ENCODE results near the gene PDPN. TPM values are rescaled to one million over a fixed set of nuclear protein-coding genes. Genes with fewer than 3 reads are reported as not detected.

Gene PDPN
- total and polyA plus RNA-seq, 2 experiments from 2014 or later = 1.1 to 1.8 TPM

GRCh38 chr1:13586001-13586400 lies 2.4 kb downstream of the PDPN start:
- WGBS, 2 experiments (ENCODE audit: low coverage in 1 of 2, low lambda C conversion rate in 2 of 2, missing lambda C conversion rate in 2 of 2) = 48 to 54% methylated on average over 7 of the region's 7 CpGs

DNA sequence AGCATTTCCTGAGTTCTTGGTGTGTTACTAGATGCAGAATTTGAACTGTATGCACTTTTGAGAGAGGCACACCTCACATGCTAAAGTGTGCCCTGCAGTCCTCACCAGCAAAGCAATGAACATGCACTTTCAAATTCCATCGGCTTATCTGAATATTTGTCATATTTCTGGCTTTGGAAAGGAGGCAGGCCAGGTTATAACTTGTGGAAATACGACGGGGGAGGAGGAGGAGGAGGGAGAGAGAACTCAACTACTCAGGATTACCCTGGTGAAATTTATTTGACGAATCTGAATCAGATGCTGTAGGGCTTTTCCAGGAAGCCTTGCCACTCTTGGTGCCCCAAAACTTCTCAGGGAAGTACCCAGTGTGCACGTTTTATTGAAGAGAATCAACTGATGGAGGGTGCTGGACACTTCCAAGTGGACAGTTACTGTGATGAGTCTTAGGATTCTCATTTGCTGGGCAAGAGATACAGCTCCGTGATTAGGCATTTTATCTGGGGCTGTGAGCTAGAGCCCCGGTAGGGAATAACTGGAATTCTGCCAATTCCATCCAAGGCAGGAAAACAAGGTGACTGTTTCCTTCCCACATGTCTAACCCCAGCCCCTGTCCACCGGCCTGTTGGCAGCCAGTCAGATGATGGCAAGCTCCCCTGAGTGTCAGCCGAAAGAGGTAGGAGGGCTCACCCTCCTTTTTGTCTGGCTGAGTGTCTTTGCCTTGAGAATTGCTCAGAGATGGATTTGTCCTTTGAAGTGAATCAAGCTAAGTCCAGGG lies 3.8 kb downstream of the PDPN start:
- Histone ChIP-seq H3K4me1 (ENCODE audit: insufficient read depth) (0 out of 2 replicates have a peak, but pooled peaks cover 7% of the 10 kb centered on the region), H2AFZ (no peak overlapping the region), H3F3A (ENCODE audit: insufficient read depth) (no peaks in the 10 kb centered on the region; the same call in 1 of the 2 replicates), H3K9me3 (ENCODE audit: low read depth) (no peaks in the 10 kb centered on the region), H3K9ac (no peak overlapping the region), H3K27ac (no peak overlapping the region), H3K27me3 (replicated peaks; ENCODE audit: insufficient read depth) (no peaks in the 10 kb centered on the region), H3K79me2 (ENCODE audit: insufficient read depth) (no peaks in the 10 kb centered on the region), H3K36me3 (ENCODE audit: low read depth) (no peaks in the 10 kb centered on the region), H4K20me1 (ENCODE audit: insufficient read depth) (no peaks in the 10 kb centered on the region), H3K4me3 (no peak overlapping the region), H3K4me2 (ENCODE audit: unreplicated experiment) (no peak overlapping the region), H3K9me2 (ENCODE audit: insufficient read depth) (no peaks in the 10 kb centered on the region)
- TF ChIP-seq EZH2 (IDR thresholded peaks at IDR 0.05; ENCODE audit: insufficient read depth, poor library complexity, severe bottlenecking) = no peak
- TF ChIP-seq EZH2phosphoT487 (IDR thresholded peaks at IDR 0.05; ENCODE audit: insufficient read depth, low read depth) = no peak
- in situ Hi-C loops (cut with MboI) = no loop called here
- DNase-seq = no peak
- WGBS, 2 experiments (ENCODE audit: low coverage in 1 of 2, low lambda C conversion rate in 2 of 2, missing lambda C conversion rate in 2 of 2) = 45 to 49% methylated on average over 9 of the region's 9 CpGs

More at GRCh38 chr1:13586001-13586400, 2.4 kb downstream of the PDPN start:
- no peak overlapping the region for H3K4me3 ChIP-seq
- TF ChIP-seq EZH2 (IDR thresholded peaks at IDR 0.05; ENCODE audit: insufficient read depth, poor library complexity, severe bottlenecking) (no peak), EZH2phosphoT487 (IDR thresholded peaks at IDR 0.05; ENCODE audit: insufficient read depth, low read depth) (no peak)
- no peak overlapping the region for H3K9ac ChIP-seq
- no peaks in the 10 kb centered on the region for H3K79me2 ChIP-seq (ENCODE audit: insufficient read depth)
- in situ Hi-C loops (cut with MboI) = no loop called here
- no peak for DNase-seq
- no peaks in the 10 kb centered on the region for H3F3A ChIP-seq (ENCODE audit: insufficient read depth)
- no peaks in the 10 kb centered on the region for H3K9me3 ChIP-seq (ENCODE audit: low read depth)
- no peaks in the 10 kb centered on the region for H3K9me2 ChIP-seq (ENCODE audit: insufficient read depth)
- no peaks in the 10 kb centered on the region for H3K36me3 ChIP-seq (ENCODE audit: low read depth)
- 0 out of 2 replicates have a peak, but pooled peaks cover 7% of the 10 kb centered on the region for H3K4me1 ChIP-seq (ENCODE audit: insufficient read depth)
- no peaks in the 10 kb centered on the region for H4K20me1 ChIP-seq (ENCODE audit: insufficient read depth)
- H2AFZ ChIP-seq = no peak overlapping the region
- H3K27ac ChIP-seq = no peak overlapping the region
- no peaks in the 10 kb centered on the region for H3K27me3 ChIP-seq (replicated peaks; ENCODE audit: insufficient read depth)
- H3K4me2 ChIP-seq (ENCODE audit: unreplicated experiment) = no peak overlapping the region

GRCh38 chr1:13588946-13589796 lies 5.5 kb downstream of the PDPN start:
- Histone ChIP-seq H3K4me1 (ENCODE audit: insufficient read depth) (peaks cover 20% of the 10 kb centered on the region), H3K4me2 (ENCODE audit: unreplicated experiment) (no peak overlapping the region), H3K9ac (no peak overlapping the region), H3K27me3 (replicated peaks; ENCODE audit: insufficient read depth) (no peaks in the 10 kb centered on the region), H3K9me3 (ENCODE audit: low read depth) (no peaks in the 10 kb centered on the region), H3F3A (ENCODE audit: insufficient read depth) (peaks cover 17% of the 10 kb centered on the region), H3K79me2 (ENCODE audit: insufficient read depth) (no peaks in the 10 kb centered on the region), H4K20me1 (ENCODE audit: insufficient read depth) (no peaks in the 10 kb centered on the region), H3K9me2 (ENCODE audit: insufficient read depth) (no peaks in the 10 kb centered on the region), H3K27ac (no peak overlapping the region), H3K4me3 (no peak overlapping the region), H3K36me3 (ENCODE audit: low read depth) (no peaks in the 10 kb centered on the region), H2AFZ (no peak overlapping the region)
- TF ChIP-seq EZH2phosphoT487 (IDR thresholded peaks at IDR 0.05; ENCODE audit: insufficient read depth, low read depth) = no peak
- no peak for DNase-seq
- in situ Hi-C loops (cut with MboI) = no loop called here
- 86 to 87% methylated on average over 11 of the region's 11 CpGs for WGBS, 2 experiments (ENCODE audit: low coverage in 1 of 2, low lambda C conversion rate in 2 of 2, missing lambda C conversion rate in 2 of 2)

DNA sequence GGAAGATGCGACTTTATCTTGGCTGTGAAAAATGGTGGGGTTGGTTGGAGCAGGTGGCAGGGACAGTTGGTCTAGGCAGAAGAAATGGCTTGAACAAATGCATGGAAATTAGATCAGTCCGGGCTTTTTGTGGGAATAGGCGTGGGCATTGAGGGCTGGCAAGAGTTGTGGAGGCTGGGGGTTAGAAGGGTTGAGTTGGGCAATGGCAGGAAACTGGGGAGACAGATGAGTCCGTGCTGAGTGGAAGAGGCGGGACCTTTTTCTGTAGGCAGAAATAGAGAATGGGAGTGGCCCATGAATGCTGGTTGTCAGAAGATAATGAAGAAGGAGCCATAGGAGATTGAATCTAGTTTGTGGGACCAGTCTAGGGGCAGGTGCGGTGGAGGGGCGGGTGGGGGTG lies 6.9 kb downstream of the PDPN start:
- Histone ChIP-seq H3K9ac (no peak overlapping the region), H3K4me1 (ENCODE audit: insufficient read depth) (peaks cover 22% of the 10 kb centered on the region), H3K36me3 (ENCODE audit: low read depth) (no peaks in the 10 kb centered on the region), H3K27ac (no peak overlapping the region), H3K9me2 (ENCODE audit: insufficient read depth) (no peaks in the 10 kb centered on the region), H4K20me1 (ENCODE audit: insufficient read depth) (no peaks in the 10 kb centered on the region), H3F3A (ENCODE audit: insufficient read depth) (peaks cover 29% of the 10 kb centered on the region), H3K4me2 (ENCODE audit: unreplicated experiment) (no peak overlapping the region), H2AFZ (no peak overlapping the region), H3K9me3 (ENCODE audit: low read depth) (no peaks in the 10 kb centered on the region), H3K4me3 (no peak overlapping the region), H3K27me3 (replicated peaks; ENCODE audit: insufficient read depth) (no peaks in the 10 kb centered on the region), H3K79me2 (ENCODE audit: insufficient read depth) (no peaks in the 10 kb centered on the region)
- TF ChIP-seq EZH2 (IDR thresholded peaks at IDR 0.05; ENCODE audit: insufficient read depth, poor library complexity, severe bottlenecking) (no peak), EZH2phosphoT487 (IDR thresholded peaks at IDR 0.05; ENCODE audit: insufficient read depth, low read depth) (no peak)
- DNase-seq = no peak
- in situ Hi-C loops (cut with MboI) = no loop called here
- 83 to 84% methylated on average over 5 to 7 of the region's 7 CpGs for WGBS, 2 experiments (ENCODE audit: low coverage in 1 of 2, low lambda C conversion rate in 2 of 2, missing lambda C conversion rate in 2 of 2)
